Motor neuron (in vitro differentiated cells): ENCODE measurements around the gene BCL11B. TPM values are rescaled to one million over a fixed set of nuclear protein-coding genes. Genes with fewer than 3 reads are reported as not detected.
"Not testable (repeated sequence)": the region's sequence is repeated elsewhere in the genome, so short reads cannot be mapped to it uniquely, and the experiment has no call there.

Experiments
- ATAC-seq, 8 experiments: fragments of 200-7000 bp; cut with Tn5 transposase; replicated peaks in 6 of 8; 2 replicates each; pipeline ENCODE4 v1.8.0; 2021; ENCODE audit warnings: mild to moderate bottlenecking in 8 of 8, moderate library complexity in 8 of 8
- H3K27ac ChIP-seq, 2 donors: fragments of 250-450 bp; sonication (Bioruptor Pico); 2 replicates each; pipeline ENCODE4 v1.9.0; 2021; ENCODE audit warnings: antibody characterized with exemption in 2 of 2, mild to moderate bottlenecking in 2 of 2, moderate library complexity in 1 of 2
- H3K4me1 ChIP-seq, 2 donors: fragments of 250-450 bp; sonication (Bioruptor Pico); replicated peaks in 1 of 2; 2 replicates each; pipeline ENCODE4 v1.6.1; 2021; ENCODE audit warnings: antibody characterized with exemption in 2 of 2, mild to moderate bottlenecking in 2 of 2, moderate library complexity in 1 of 2
- H3K4me3 ChIP-seq, 5 donors: fragments of 250-450 bp; sonication (Bioruptor Pico); 2 replicates each; pipeline ENCODE4 v1.9.0; 2021; ENCODE audit warnings: antibody characterized with exemption in 5 of 5, mild to moderate bottlenecking in 5 of 5, moderate library complexity in 4 of 5
- WGBS, 10 experiments: fragments of 450-650 bp; shearing (Covaris generic); methylation state at CpG; one replicate each; pipeline ENCODE4 v1.0.0; 2022; 5-methylcytosine and 5-hydroxymethylcytosine counted together
- in situ Hi-C, 9 experiments: fragments of 400-800 bp; cut with MboI; loops; one replicate each; pipeline ENCODE4 v1.15.0; 2021; ENCODE audit warnings: low sequenced_read_pairs in 9 of 9, low pct_unique_long_range_greater_than_20kb in 2 of 9; ENCODE audit not compliant: unreplicated experiment in 9 of 9
- total RNA-seq, 8 experiments: library from RNA; unstranded; fragments of 300-600 nt; gene quantifications; 2 replicates each; pipeline versions ENCODE4 v1.2.3 to v1.2.4, GENCODE V29; 2022

The BCL11B gene
- total RNA-seq, 8 experiments from 2014 or later = 0.04 to 3.0 (median 0.16) TPM

- H3K4me3 ChIP-seq = no peak overlapping the region
- no peak for ATAC-seq
- no peak overlapping the region for H3K27ac ChIP-seq
- in situ Hi-C loops = no loop called here
- WGBS, 10 experiments = 70 to 100% (median 91%) methylated on average over 1 to 16 of the region's 16 CpGs
- peaks cover 29 to 32% of the 10 kb centered on the region in 2 donors for H3K4me1 ChIP-seq
These were observed 84.9 kb downstream of the BCL11B start for GRCh38 chr14:99186956-99187690.

DNA sequence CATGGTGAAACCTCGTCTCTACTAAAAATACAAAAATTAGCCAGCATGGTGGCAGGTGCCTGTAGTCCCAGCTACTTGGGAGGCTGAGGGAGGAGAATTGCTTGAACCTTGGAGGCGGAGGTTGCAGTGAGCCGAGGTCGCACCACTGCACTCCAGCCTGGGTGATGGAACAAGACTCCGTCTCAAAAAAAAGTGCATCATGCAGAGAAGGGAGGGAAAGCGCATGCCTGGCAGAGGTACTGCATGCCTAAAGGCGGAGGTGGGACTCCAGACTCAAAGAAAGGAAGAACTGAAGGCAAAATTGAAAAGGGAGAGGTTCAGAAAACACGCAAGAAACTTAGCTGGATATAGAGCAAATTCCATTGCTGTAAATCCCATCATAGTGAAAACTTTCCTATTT is 85.7 kb downstream of the BCL11B start:
- in situ Hi-C loops, ATAC-seq, H3K4me3 ChIP-seq, H3K27ac ChIP-seq: not testable (repeated sequence)
- H3K4me1 ChIP-seq = peaks cover 21 to 24% of the 10 kb centered on the region in 2 donors
- 43 to 100% (median 90%) methylated on average over 1 to 7 of the region's 8 CpGs; no CpG with 5 or more reads in 1 of the 10 experiments for WGBS, 10 experiments

GRCh38 chr14:99185436-99186068 is 86.4 kb downstream of the BCL11B start:
- in situ Hi-C loops = no loop called here
- no peak for ATAC-seq
- WGBS, 10 experiments = 78 to 100% (median 91%) methylated on average over 1 to 11 of the region's 16 CpGs; no CpG with 5 or more reads in 1 of the 10 experiments
- Histone ChIP-seq H3K27ac (no peak overlapping the region), H3K4me1 (peaks cover 17 to 19% of the 10 kb centered on the region in 2 donors), H3K4me3 (no peak overlapping the region)

DNA sequence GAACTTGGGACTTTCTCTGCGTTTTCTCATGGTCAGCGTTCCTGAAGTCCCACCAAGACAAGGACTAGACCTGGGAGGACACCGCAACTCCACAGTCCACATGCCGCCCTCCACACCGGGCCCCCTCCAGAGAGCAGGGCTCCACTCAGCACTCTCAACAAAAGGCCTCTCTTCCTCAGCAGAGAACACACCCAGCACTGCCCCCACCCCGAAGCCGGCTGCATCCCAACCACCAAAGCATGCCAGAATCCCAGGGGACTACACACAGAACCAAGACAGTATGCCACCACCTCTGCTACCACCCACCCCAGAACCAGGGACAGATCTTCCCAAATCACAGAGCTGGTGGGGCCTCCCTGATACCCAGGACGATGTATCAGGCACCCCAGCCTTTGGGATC is 88.3 kb downstream of the BCL11B start:
- Histone ChIP-seq H3K4me3 (no peak overlapping the region), H3K4me1 (peaks cover 9 to 13% of the 10 kb centered on the region in 2 donors), H3K27ac (no peak overlapping the region)
- WGBS, 10 experiments = 60 to 100% (median 70%) methylated on average over 1 to 3 of the region's 8 CpGs; no CpG with 5 or more reads in 5 of the 10 experiments
- in situ Hi-C loops = no loop called here
- no peak for ATAC-seq

- Histone ChIP-seq H3K4me3 (no peak overlapping the region), H3K27ac (no peak overlapping the region), H3K4me1 (peaks cover 5 to 10% of the 10 kb centered on the region in 2 donors)
- WGBS, 10 experiments = 40 to 100% (median 85%) methylated on average over 1 to 12 of the region's 12 CpGs; no CpG with 5 or more reads in 3 of the 10 experiments
- in situ Hi-C loops = no loop called here
- ATAC-seq = no peak
These were observed 88.7 kb downstream of the BCL11B start for GRCh38 chr14:99183311-99183710.

- ATAC-seq = no peak
- WGBS, 10 experiments = 57 to 100% (median 90%) methylated on average over 1 to 5 of the region's 6 CpGs; no CpG with 5 or more reads in 5 of the 10 experiments
- Histone ChIP-seq H3K4me1 (peaks cover under 1 to 3% of the 10 kb centered on the region in 2 donors), H3K27ac (no peak overlapping the region), H3K4me3 (no peak overlapping the region)
- in situ Hi-C loops = no loop called here
These were observed 89.3 kb downstream of the BCL11B start for GRCh38 chr14:99182548-99183250.

GRCh38 chr14:99181804-99182520 is 90.0 kb downstream of the BCL11B start:
- in situ Hi-C loops = no loop called here
- H3K27ac ChIP-seq = no peak overlapping the region
- WGBS, 10 experiments = 60 to 100% (median 88%) methylated on average over 1 to 13 of the region's 17 CpGs; no CpG with 5 or more reads in 1 of the 10 experiments

GRCh38 chr14:99181241-99181640 is 90.8 kb downstream of the BCL11B start:
- ATAC-seq = no peak
- no peak overlapping the region for H3K27ac ChIP-seq
- 54 to 80% (median 80%) methylated on average over 1 to 10 of the region's 11 CpGs; no CpG with 5 or more reads in 7 of the 10 experiments for whole genome bisulfite sequencing, 10 experiments
- H3K4me3 ChIP-seq = no peak overlapping the region
- H3K4me1 ChIP-seq = no peaks in the 10 kb centered on the region
- in situ Hi-C loops = no loop called here

More at GRCh38 chr14:99181804-99182520, 90.0 kb downstream of the BCL11B start:
- H3K4me3 ChIP-seq = no peak overlapping the region
- no peaks in the 10 kb centered on the region for H3K4me1 ChIP-seq
- no peak for ATAC-seq

- no peak overlapping the region for H3K4me3 ChIP-seq
- 42 to 100% (median 81%) methylated on average over 1 to 8 of the region's 9 CpGs; no CpG with 5 or more reads in 1 of the 10 experiments for WGBS, 10 experiments
- no peak overlapping the region for H3K27ac ChIP-seq
- in situ Hi-C loops = no loop called here
- H3K4me1 ChIP-seq = no peaks in the 10 kb centered on the region
- no peak for ATAC-seq
These were observed 92.1 kb downstream of the BCL11B start for GRCh38 chr14:99179946-99180345.

- Histone ChIP-seq H3K27ac (no peak overlapping the region), H3K4me3 (no peak overlapping the region), H3K4me1 (no peaks in the 10 kb centered on the region)
- 50 to 100% (median 87%) methylated on average over 1 to 8 of the region's 9 CpGs; no CpG with 5 or more reads in 2 of the 10 experiments for WGBS, 10 experiments
- in situ Hi-C loops = no loop called here
- ATAC-seq = no peak
These were observed 92.5 kb downstream of the BCL11B start for GRCh38 chr14:99179506-99179905.

- WGBS, 10 experiments = 0 to 100% (median 51%) methylated on average over 1 to 11 of the region's 18 CpGs; no CpG with 5 or more reads in 1 of the 10 experiments
- H3K27ac ChIP-seq = no peak overlapping the region
- H3K4me1 ChIP-seq = no peaks in the 10 kb centered on the region
- in situ Hi-C loops = no loop called here
- H3K4me3 ChIP-seq = no peak overlapping the region
- no peak for ATAC-seq
These were observed 93.8 kb downstream of the BCL11B start for GRCh38 chr14:99177886-99178835.
